Activated CD4-positive, alpha-beta T cell treated with anti-CD3 and anti-CD28 coated beads, Interleukin-10, Interleukin-2, amounts not matched to agents 100 ng/mL and 50 ng/mL, durations not matched to agents 16 hours and 8 hours (primary cell): ENCODE data around the gene NIFK.
"Not testable (repeated sequence)": the region's sequence is repeated elsewhere in the genome, so short reads cannot be mapped to it uniquely, and the experiment has no call there.

Source experiments
- DNase-seq: peaks from one replicate; pipeline ENCODE4 v3.0.0-alpha.2; 2020

NIFK gene

DNA sequence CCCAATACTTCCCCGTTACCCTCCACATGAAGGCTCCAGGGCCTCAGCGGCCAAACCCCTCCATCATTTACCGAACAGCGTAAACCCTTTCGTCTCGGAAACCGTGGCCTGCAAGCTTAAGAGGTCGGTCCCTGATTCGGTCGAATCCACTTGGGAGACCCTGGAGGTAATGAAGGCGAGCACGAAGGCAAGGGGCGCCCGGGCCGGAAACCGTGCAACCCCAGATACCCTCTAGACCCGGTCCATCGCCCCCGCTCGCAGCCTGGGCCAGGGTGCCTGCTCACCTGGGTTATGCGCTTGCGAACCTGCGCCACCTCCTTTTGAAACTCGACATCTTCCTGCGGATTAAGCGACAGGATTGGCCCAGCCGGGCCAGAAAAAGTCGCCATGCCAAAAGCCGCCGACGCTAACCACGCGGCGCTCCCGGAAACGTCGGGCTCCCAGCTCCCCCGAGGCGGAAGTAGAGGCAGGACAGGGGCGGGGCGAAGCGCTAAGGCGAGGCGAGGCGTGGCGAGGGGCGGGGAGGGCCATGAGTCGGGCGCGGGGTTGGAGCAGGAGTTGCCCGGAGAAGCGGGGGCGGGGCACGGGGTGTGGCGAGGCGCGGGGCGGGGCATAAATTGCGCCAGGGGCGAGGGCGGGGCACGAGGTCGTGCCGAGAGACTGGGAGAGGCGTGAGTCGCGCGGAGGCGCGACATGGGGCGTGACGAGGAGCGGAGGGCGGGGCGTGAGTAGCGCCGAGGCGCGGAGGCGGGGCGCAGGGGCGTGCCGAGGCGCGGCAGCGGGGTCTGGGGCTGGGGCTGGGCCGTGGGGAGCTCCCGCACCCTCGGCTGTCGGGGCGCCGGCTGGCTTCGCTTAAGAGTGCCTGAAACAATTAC lies at the start of gene NIFK:
NIFK (minus strand) TSS at position 414 of the 875 bp plus-strand sequence; CDS start at position 389, 25 bp downstream.
- peak; percentile 100 for DNase-seq

DNA sequence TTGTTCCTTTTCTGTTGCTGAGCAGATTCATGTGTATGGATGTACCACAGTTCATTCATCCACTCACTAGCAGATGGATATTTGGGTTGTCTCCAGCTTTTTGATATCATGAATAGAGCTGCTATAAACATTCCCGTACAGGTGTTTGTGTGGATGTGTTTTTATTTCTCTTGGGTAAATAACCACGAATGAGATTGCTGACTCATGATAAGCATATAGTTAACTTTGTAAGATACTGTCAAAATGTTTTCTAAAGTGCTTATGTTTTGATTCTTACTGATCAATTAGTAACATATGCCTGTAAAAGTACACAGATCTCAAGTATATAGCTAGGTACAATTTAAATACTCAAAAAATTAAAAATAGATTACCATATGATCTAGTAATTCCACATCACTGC lies 46.5 kb upstream of the NIFK start:
- no peak for DNase-seq

DNA sequence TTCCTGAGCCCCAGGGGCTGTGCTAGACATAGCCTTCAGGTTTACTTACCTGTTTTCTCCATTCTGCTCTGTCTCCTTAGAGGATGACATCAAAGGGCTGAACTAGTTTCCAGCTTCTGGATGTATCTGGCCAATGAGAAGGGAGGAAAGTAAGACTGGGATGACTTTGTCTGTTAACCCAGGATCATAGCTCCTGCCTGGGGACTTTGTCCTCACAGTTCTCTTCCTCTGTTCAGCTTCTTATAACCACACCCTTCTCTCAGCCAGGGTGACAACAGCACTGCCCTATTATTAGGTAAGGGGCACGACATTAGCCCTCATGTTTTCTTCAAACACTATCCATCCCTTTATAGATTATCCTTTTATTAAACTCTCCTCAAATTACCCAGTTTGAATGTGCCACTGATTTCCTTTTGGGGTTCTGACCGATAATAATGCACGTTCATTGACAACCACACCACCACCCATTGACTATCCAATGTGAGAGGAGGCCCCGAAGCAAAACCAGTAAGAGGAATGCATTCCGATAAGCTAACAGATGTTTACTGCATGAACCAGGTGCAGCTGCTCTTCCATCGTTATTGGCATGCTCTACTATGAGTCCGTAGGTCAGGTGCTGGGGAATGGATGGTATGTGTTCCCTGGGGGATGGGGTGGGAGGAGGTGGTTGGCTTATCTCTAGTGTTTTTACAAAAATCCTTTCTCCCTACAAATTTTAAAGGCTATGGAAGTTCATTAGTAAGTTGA lies 42.2 kb upstream of the NIFK start:
- no peak for DNase-seq

DNA sequence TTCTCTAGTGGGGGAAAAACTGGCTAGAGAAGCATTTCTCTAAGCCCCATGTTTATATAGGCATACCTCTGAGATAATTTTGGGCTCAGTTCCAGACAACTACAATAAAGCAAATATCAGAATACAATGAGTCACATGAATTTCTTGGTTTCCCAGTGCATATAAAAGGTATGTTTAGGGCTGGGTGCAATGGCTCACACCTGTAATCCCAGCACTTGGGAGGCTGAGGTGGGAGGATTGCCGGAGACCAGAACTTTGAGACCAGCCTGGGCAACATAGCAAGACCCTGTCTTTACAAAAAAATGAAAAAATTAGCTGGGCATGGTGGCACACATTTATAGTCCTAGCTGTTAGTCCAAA lies 41.0 kb upstream of the NIFK start:
- DNase-seq, result no peak

DNA sequence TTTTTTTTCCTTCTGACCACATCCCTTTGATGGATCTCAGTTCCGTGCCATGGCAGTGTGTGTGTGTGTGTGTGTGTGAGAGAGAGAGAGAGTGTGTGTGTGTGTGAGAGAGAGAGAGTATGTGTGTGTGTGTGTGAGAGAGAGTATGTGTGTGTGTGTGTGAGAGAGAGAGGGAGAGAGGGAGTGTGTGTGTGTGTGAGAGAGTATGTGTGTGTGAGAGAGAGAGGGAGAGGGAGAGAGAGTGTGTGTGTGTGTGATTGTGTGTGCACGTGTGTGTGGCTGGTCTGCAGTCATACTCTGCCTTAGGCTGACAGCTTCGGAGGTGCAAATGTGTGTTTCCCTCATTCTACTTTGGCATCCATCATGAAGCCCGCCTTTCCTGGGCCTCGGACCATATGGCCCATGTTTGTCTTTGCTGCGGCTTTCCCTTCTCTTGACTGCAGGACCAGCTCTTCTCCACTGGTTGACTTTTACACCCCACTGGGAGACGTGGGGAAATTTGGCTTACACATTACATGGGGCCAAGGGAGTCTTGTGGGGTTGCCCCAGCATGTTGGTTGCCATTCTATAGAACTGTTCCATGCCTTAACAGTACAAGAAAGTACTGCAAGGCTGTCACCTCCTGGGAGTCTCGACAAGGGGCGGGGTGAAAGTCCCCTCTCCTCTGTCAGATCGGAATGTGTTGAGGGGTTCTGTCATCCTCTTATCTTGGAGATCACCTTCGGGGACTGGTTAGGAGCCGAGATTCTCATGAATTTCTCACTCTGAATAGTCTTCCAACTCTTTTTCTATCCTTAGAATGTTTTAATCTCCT lies 40.4 kb upstream of the NIFK start:
- no peak for DNase-seq

DNA sequence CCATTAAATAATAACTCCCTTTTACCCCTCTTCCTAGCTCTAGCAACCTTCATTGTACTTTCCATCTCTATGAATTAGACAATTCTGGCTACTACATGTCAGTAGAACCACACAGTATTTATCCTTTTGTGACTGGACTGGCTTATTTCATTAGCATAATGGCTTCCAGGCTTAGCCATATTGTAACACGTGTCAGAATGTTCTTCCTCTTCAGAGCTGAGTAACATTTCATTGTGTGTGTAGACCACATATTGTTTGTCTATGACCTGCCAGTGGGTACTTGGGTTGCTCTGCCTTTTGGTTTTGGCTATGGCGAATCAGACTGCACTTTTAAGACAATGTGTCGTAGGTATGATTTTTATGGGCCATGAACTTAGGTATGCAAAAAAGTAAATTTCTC lies 39.7 kb upstream of the NIFK start:
- DNase-seq, result no peak

DNA sequence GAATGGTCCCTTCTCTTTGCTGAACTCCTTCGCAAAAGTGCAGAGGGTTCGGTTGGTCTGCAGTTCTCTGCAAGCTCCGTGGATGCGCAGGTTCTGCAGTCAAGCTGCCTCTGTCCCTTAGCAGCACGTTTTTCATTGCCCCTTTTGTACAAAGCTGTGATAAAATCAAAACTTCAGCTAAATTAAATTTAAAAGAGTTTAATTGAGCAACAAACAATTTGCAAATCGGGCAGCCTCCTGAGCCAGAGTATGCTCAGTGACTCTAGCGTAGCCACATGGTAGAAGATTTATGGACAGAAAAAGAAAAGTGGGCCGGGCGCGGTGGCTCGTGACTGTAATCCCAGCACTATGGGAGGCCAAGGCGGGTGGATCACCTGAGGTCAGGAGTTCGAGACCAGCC lies 37.6 kb upstream of the NIFK start:
- no peak for DNase-seq

DNA sequence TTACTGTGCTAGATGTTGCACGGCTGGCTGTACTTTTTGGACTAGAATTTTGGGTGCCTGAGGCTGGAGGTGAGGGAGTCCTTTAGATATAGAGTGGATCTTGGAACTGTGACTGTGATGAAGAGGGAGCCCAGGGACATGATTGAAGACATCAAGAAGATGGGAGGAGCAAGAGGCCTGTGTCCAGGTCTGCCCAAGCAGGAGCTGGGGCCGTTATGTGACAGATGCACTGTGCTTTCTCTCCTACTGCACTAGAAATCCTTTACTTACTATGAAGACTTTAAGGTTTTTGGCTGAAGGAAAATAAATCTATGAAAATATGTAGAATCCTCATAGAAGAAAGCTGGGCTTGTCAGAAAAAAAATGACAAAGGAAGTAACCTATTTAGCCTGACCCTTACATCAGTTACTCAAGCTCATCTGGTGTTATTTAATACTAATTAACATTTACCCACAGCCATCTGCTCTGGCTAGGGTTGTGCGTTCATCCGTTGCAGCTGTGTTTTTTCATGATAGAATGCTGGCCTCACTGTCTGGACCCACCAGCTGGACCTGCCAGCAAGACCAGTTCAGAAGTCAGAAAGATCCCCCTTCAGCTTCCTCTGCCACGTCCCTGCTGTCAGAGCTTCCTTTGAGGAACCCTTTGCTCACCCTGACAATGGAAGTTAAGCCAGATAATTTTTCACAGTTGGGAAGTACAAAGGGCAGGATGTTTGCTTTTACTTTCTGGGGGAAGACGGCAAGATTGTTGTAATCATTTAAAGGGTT lies 35.5 kb upstream of the NIFK start:
- DNase-seq, result no peak

DNA sequence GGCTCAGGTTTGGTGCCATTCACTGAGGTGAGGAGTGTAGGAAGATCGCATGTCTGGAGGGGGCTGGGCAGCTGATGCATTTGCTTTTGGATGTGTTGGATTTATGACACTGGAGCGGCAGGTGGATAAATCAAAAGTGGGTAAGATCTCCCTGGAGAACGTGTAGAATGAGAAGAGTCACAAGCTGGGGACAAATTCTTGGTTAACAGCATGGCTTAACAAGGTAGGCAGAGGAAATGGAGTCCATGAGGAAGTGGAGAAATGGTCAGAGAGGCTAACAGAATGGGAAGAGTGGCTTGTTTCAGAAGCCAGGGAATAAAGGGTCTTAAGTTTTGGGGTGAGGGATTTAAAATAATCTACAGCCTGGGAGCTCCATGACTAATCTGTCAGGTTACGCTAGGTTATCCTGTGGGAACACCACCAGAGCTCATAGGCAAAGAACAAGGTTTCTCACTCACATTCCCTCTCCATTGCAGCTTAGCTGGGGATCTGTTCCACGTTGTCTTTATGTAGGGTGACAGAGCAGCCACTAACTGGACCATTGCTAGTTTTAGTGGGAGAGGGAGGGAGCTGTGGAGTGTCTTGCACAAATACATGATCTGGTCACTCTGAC lies 31.6 kb upstream of the NIFK start:
- DNase-seq, result no peak

DNA sequence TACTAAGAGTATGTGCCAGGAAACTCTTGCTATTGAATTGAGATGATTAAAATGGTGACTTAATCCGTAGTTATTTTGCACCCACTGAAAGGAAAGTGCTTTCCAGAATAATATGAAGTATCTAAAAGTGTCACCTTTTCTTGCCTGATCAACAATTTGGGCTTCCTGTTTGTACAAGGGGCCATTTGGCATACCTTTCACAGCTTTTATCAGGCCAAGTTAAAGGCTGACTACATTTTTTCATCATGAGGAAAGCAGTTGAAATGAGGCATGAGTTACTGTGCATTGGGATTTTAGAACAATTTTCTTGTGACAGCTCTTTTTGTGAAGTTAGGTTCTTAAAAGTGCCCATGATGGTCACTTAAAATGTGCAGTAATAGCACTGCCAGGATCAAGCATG lies 29.9 kb upstream of the NIFK start:
- no peak for DNase-seq

DNA sequence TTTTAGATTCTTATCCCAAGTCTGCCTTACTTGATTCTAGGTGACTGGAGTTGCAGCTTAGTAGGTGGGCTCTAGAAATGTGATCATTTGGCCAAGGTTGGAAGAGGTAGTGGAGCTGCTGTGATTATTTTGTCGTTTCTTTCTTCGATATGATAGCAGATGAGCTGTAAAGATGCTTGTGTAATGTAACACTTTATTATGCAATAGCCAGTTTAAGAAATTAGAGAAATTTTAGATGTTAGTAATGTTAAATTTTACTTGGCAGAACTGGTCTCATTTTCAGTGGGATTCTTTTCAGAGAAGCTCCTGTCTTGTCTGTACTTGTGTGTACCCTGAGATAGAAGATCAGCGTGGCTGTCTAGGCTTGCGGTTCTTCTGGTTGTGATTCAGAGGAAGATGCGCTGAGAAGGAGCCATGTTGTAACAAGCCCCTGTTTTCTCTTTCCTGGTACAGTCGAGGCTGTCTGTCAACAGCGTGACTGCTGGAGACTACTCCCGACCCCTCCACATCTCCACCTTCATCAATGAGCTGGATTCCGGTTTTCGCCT lies 28.1 kb upstream of the NIFK start:
- no peak for DNase-seq

DNA sequence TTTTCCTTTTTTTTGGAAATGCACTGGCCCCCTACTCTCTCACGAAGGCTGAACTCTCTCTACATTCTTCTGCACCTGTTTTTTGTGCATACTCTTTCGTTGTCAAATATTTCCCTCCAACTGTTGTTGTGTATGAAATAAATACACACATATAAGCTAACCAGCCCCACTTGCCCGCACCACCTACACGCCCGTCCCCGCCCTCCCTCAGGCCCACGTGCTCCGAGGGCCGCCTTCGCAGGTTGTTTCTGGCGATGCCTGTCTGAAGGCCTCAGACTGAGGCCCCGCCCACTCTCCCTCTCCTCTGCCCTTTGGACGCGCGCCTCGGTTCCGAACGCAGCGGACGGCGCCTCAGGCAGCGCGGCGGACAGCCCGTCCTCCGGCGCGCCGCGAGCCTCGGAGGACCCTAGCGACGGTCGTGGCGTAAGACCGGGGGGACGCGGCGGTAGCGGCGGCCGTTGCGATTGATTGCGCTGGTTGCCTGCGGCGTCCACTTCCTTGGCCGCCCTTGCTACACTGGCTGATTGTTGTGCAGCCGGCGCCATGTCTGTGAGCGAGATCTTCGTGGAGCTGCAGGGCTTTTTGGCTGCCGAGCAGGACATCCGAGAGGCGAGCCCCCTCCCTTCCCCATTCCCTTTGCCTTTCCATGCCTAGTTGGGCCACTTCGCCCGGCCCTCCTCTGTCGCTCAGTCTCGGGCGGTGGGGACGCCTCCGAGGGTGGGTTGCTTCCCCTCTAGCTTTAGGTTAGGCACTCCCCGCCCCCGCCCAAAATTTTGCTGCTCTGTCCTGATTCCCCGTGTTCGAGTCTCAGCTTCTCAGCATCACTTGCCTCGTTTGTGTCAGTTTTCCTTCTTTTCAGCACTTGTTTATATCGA lies 18.8 kb upstream of the NIFK start, which contains the start of gene TSN:
TSN (plus strand) TSS at position 415 of the 875 bp plus-strand sequence; CDS start at position 544, 129 bp downstream.
- DNase-seq, result peak; percentile 98

DNA sequence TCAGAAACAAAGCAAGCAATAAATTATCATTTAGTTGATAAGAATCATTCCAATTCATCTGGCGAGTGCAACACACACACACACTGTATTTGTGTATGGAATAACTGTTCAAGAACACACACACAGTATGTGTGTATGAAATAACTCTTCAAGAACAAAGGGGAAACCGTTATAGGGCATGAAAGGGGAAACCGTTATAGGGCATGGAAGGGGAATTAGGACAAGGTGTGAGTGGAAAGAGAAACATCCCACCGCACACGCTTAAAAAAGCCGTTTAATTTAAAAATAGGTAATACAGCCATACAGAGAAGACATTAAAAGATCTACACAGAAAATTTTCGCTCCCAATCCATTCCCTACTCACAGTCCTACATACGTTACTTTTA lies 18.2 kb upstream of the NIFK start:
- DNase-seq, result no peak

DNA sequence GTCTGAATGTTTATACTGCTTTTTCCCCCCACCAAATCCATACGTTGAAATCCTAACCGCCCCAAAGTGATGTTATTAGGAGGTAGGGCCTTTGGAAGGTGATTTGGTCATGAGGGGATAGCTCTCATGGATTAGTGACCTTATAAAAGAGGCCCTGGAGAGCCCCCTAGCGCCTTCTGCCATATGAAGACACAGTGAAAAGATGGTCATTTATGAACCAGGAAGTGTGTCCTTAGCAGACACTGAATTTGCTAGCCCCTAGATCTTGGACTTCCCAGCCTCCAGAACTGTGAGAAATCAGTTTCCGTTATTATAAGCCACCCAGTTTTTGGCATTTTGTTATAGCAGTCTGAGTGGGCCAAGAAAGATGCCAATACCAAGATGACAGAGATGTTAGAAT lies 11.5 kb upstream of the NIFK start:
- no peak for DNase-seq

DNA sequence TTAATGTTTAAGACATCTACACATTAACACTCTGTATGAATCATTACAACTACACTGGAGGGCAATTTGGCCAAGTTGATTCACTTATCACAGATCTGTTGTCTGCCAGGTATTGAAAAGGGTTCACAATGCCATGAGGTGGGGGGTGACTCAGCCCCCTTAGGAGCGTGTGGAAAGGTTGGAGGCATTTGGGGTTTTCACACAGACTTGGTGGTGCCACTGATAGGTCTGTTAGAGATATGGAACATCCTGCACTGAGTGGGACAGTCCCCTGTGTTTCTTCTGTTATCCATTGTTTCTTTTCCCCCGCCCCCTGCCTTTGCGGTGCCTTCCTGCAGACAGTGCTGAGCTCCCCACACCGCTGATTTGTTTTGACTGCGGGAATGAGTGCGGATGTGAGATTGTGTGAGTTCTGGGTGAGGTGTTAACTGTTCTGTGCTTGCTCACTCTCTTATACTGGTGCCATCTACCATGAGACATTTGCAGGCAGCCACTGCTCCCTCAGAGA lies 9.4 kb upstream of the NIFK start:
- DNase-seq, result no peak

DNA sequence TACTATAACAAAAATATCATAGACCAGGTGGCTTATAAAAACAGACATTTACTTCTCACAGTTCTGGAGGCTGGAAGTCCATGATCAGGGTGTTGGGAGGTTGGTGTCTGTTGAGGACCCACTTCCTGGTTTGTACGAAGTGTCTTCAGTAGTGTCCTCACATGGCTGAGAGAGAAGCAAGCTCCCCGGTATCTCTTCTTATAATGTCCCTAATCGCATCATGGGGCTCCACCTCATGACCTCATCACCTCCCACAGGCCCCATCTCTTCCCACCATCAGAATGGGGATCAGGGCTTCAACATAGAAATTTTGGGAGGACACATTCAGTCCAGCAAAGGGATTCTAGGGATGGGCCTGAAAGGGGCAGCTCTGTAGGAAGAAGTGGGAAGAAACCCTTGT lies 4.8 kb upstream of the NIFK start:
- no peak for DNase-seq

DNA sequence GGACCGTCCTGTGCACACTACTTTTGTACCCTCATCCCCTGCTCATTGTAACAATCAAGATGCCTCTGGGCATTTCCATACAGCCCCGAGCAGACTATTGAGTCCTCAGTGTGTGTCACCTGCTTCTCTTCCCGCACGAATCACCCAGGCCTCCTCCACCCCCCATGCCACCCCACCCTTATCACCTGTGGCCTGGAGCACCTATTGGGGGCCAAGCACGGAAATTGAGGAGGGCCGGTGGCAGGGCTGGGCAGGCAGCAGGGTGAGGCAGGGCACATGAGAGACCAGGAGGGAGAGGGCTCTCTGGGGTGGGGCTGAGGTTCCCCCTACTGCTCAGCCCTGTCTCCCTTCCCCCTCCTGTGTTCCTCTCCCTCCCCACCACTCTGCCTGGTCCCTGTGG lies 4.3 kb upstream of the NIFK start:
- DNase-seq, result no peak

DNA sequence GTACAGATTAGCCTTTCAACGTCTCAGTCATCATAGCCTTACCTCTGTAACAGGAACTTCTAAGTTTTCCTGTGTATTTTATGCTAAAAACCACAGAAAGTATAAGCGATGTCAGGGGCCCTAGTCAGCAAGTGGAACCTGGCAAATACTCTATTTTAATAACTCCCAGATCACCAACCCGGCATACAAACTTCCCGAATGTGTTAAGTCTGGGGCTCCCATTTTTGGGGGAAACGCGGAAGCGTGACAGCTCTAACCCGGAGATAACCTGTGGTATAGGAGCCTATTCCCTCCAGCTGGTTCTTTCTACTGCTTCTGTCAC lies 574 bp downstream of the NIFK start:
- no peak for DNase-seq

DNA sequence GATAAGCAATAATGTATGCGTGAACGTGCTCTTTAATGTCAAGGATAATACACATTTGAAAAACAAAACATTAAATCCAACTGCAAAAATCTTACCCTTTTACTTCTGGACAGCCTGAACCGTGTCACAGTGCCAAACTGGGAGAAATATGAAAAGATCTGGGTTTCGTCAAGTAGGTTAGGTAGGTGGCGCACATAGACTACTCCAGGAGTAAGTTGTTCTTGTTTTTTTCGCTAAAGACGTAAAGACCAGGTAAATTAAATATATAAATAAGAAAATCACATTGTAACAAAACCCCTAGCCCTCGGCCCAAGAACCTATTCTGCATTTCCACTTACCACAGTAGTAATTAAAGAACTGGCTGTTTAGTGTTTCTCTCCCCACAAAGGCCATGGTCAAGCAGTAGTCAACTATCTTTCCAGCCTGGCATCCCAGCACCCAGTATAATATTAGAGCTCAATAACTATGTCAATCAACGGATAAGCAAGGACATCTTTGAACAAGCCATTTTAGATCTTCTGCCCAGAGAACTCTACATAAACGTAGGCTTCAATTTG lies 1.1 kb downstream of the NIFK start:
- peak; percentile 41 for DNase-seq

DNA sequence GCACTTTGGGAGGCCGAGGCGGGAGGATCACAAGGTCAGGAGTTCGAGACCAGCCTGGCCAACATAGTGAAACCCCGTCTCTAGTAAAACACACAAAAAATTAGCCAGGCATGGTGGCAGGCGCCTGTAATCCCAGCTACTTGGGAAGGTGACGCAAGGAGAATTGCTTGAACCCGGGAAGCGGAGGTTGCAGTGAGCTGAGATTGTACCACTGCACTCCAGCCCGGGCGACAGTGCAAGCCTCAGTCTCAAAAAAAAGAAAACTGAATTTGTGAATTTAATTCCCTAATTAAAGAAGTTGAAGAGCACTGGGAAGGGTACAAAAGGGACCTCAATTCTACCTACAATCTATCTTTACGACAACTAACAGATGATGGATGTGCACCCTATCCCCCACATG lies 2.1 kb downstream of the NIFK start:
- not testable (repeated sequence) for DNase-seq
